GM21360 (cell line): ENCODE measurements around the gene GDPD4.

ENCODE experiments used
- ATAC-seq: cut with Tn5 transposase; IDR thresholded peaks from one replicate; pipeline ENCODE4 v1.9.1; 2021; ENCODE audit warnings: mild to moderate bottlenecking, moderate library complexity; ENCODE audit not compliant: unreplicated experiment

GDPD4 gene

DNA sequence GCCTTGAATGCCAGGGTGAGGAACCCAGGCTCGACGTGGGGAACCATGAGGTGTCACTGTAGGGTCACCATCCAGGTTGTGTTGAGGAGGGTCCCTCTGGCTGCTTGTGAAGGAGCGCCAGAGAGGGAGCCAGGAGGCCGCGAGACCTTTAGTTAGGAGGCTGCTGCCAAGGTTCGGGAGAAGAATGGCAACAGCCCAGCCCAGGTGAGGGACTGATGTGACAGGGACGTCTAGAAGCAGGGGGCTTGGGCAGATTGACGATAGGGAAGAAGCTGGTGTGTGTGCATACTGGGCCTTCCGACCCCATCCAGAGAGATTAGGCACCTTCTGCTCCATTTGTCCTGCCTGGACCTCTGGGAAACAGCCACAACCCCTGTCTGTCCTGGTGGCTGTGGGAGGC lies 124.5 kb downstream of the GDPD4 start:
- ATAC-seq, result no peak

GRCh38 chr11:77175869-77176539 lies 125.5 kb downstream of the GDPD4 start:
- no peak for ATAC-seq

DNA sequence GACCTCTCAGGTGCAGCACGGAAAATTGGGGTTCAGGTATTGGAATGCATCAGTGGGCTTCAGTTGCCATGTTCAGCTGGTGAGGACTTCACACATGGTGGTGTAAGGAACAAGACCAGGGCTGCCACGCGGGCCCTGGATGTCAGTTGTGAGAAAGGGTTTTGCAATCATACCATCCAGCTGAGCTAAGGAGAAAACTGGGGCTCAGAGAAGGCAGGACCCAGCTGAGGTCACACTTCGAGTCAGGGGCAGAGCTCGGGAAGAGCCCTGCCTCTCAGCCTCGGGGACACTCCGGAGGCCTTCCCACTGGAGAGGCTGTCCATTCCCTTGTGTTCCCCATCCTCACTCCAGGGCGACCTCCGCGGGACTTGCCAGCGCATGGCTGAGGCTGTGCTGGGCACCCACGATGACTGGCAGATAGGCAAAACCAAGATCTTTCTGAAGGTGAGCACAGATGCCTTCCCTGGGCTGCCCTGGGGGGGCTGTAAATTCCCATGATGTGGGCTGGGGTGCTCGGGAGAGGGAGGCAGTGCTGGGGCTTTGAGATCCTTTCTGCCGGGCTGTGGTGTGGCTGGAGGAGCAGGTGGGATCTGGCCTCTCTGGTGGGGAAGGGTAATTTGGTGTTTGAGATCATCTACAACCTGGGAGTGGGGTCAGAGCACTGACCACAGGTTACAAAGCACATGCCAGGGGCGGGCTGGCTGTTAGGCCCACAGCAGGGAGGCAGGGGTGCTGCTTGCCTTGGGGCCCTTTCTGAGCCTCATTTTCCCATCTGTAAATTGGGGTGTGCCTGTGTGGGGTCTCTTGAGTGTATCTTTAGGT lies 126.3 kb downstream of the GDPD4 start:
- ATAC-seq, result no peak

- no peak for ATAC-seq
These were observed 126.9 kb downstream of the GDPD4 start for GRCh38 chr11:77174559-77174958.

DNA sequence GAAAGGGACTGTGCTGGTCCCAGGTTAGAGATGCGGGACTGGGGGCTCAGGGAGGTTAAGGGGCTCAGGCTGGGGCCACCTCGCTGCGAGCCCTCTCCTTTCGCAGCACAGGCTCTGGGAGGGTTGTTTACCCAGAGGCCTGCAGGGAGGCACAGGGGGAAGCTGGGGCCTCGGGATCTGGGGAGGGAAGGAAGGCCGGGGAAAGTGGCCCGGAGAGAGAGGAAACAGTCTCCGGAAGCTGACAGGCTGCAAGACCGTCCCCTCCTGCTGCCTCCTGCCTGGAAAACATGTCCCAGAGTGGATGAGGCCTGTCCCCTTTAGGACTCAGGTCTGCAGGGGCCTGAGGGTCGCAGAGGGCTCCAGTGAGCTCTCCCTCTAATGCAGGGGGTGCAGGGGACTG lies 128.0 kb downstream of the GDPD4 start:
- ATAC-seq, result no peak

- no peak for ATAC-seq
These were observed 128.9 kb downstream of the GDPD4 start for GRCh38 chr11:77172666-77172982.

GRCh38 chr11:77171885-77172665 lies 129.4 kb downstream of the GDPD4 start:
- ATAC-seq, result no peak

DNA sequence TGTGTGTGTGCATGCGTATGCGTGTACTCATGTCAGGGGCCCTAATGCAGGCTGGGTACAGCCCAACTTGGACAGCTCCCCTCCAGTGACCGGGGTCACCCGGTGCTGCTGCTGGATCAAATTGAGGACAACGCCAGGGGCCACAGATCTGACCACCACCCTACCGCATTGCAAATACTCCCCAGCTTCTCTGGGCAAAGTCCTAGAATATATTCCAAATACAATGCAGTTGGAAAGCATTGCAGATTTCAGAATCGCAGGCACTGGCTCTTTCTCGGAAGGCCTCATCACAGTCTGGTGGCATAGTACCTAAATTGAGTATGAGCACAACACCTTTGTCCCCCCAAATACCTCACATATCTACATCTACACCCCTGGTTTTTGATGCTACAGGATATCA lies 130.2 kb downstream of the GDPD4 start:
- ATAC-seq, result no peak

- ATAC-seq, result no peak
These were observed 131.4 kb downstream of the GDPD4 start for GRCh38 chr11:77170107-77170506.

DNA sequence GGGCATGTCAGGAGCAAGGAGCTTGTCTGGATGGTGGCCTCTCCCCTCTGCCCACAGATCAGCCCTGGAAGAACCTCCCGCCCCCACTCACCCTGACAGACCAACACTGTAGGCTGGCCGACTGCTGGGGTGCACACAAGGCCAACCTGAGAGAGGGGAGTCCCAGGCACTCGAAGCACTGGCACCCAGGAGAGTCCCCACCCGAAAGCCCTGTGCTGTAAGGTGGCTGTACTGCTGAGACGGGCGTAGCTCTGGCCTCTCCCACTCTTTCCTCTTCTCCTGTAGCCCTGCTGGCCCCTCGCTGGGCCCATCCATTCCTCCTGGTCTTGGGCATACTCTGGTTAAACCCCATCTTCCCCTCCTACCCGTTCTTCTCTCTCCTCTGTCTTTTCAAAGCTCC lies 133.7 kb downstream of the GDPD4 start:
- ATAC-seq, result no peak

DNA sequence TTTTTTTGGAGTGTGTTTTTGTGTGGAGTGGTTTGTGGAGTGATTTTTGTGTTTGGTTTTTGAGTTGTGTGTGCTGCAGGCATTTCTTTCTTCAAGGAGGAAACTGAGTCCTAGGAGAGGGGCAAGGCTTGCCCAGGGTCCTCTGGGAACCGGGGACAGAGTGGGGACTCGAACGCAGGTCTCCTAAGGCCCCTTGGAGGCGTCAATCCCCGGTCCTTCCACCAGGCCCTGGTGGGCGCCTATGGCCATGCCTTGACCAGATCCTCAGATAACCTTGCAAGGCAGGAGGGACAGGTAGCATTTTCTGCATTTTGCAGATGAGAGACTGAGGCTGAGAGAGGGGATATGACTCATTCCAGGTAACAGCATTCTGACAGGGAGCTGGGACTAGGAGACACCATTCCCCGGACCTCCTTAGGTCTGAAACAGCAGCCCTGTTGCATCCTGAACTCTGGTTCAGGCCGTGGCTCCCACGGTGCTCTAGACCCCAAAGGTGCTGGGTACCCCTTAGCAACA lies 134.3 kb downstream of the GDPD4 start:
- ATAC-seq, result no peak
